HCT116 (cell line): ENCODE results near the gene MRPL18. TPM values are rescaled to one million over a fixed set of nuclear protein-coding genes. Genes with fewer than 3 reads are reported as not detected.
"Not testable (repeated sequence)": the region's sequence is repeated elsewhere in the genome, so short reads cannot be mapped to it uniquely, and the experiment has no call there.

Source experiments
- ATAC-seq: fragments of 200-7000 bp; cut with Tn5 transposase; 2 replicates; pipeline ENCODE4 v1.9.1; 2020; ENCODE audit warnings: mild to moderate bottlenecking, moderate library complexity
- BruUV-seq: library from RNA; stranded (reverse); fragments of 400-500 nt; replicated peaks from 2 replicates; lab custom pipeline; 2021; lab: Mats Ljungman, UMichigan
- CTCF ChIA-PET: fragments of 300-600 bp; sonication (Branson Sonifier 250); formaldehyde crosslinking; loops from one replicate; lab custom pipeline; 2021; ENCODE audit warnings: antibody characterized with exemption; lab: Charles Lee
- POLR2A ChIA-PET: fragments of 300-600, 350-600 bp; sonication (Branson Sonifier 250); formaldehyde crosslinking; loops from one replicate; lab custom pipeline; 2021; ENCODE audit warnings: antibody characterized with exemption; lab: Charles Lee
- RAD21 ChIA-PET, 2 experiments: fragments of 300-600 bp; sonication (Branson Sonifier 250); formaldehyde crosslinking; loops; one replicate each; lab custom pipeline; 2023; ENCODE audit warnings: low total read pairs in 2 of 2; ENCODE audit not compliant: uncharacterized antibody in 2 of 2, unreplicated experiment in 2 of 2, low non-redundant PET in 1 of 2; lab: Charles Lee
- DNase-seq: peaks from one replicate; pipeline ENCODE4 v3.0.0-alpha.2; 2010; ENCODE audit warnings: low read depth, low spot score
- H2AFZ ChIP-seq: fragments of 200-600 bp; shearing (Covaris generic), sonication (generic); 2 replicates; pipeline ENCODE4 v1.6.1; 2017; ENCODE audit warnings: low read depth, mixed run types, mixed read lengths, antibody characterized with exemption, low read length; ENCODE audit not compliant: poor library complexity, severe bottlenecking
- H3K27ac ChIP-seq: 2 replicates; pipeline ENCODE4 v1.5.1; 2012; ENCODE audit warnings: low read depth, low read length
- H3K27me3 ChIP-seq: fragments of 200-600 bp; sonication (generic); 2 replicates; pipeline ENCODE4 v1.6.1; 2016; ENCODE audit warnings: mixed run types, low read length, mixed read lengths; ENCODE audit not compliant: insufficient read depth
- H3K36me3 ChIP-seq, 2 experiments: fragments of 200-500 bp in 1 of 2; fragments of 200-600 bp in 1 of 2; sonication (Bioruptor generic) in 1 of 2; sonication (generic) in 1 of 2; 2 replicates each; pipeline versions ENCODE4 v1.5.1 to v1.6.1; 2014 to 2016; ENCODE audit warnings: low read length in 2 of 2, inconsistent platforms in 1 of 2, mixed read lengths in 1 of 2, mixed run types in 1 of 2; ENCODE audit not compliant: insufficient read depth in 2 of 2, control insufficient read depth in 1 of 2
- H3K4me1 ChIP-seq, 2 experiments: fragments of 200-600 bp in 1 of 2; sonication (generic) in 1 of 2; 2 replicates each; pipeline versions ENCODE4 v1.5.1 to v1.6.1; 2012 to 2017; ENCODE audit warnings: low read length in 2 of 2, inconsistent platforms in 1 of 2, mild to moderate bottlenecking in 1 of 2, mixed read lengths in 1 of 2, mixed run types in 1 of 2, moderate library complexity in 1 of 2; ENCODE audit not compliant: insufficient read depth in 2 of 2, control insufficient read depth in 1 of 2
- H3K4me2 ChIP-seq: fragments of 200-600 bp; sonication (generic); 2 replicates; pipeline ENCODE4 v1.6.1; 2017; ENCODE audit warnings: mixed run types, low read length, mixed read lengths
- H3K4me3 ChIP-seq, 2 experiments: fragments of 200-600 bp in 1 of 2; sonication (generic) in 1 of 2; replicated peaks in 1 of 2; 2 replicates each; pipeline ENCODE4 v1.5.1; 2011 to 2016; ENCODE audit warnings: low read length in 2 of 2, control low read depth in 1 of 2, low read depth in 1 of 2, mild to moderate bottlenecking in 1 of 2, mixed read lengths in 1 of 2, mixed run types in 1 of 2
- H3K79me2 ChIP-seq: fragments of 200-600 bp; sonication (generic); 2 replicates; pipeline ENCODE4 v1.6.1; 2017; ENCODE audit warnings: mild to moderate bottlenecking, mixed run types, low read length, moderate library complexity, mixed read lengths; ENCODE audit not compliant: insufficient read depth
- H3K9ac ChIP-seq: fragments of 200-600 bp; sonication (generic); 2 replicates; pipeline ENCODE4 v1.6.1; 2016; ENCODE audit warnings: low read length, mixed read lengths
- H3K9me2 ChIP-seq: fragments of 200-600 bp; sonication (generic), shearing (Covaris generic); 2 replicates; pipeline ENCODE4 v1.6.1; 2017; ENCODE audit warnings: mixed run types, mild to moderate bottlenecking, moderate library complexity; ENCODE audit not compliant: insufficient read depth
- H3K9me3 ChIP-seq, 2 experiments: fragments of 200-500 bp in 1 of 2; fragments of 200-600 bp in 1 of 2; sonication (Bioruptor generic) in 1 of 2; sonication (generic) in 1 of 2; 2 replicates each; pipeline ENCODE4 v1.6.1; 2014 to 2017; ENCODE audit warnings: low read length in 2 of 2, mixed read lengths in 2 of 2, inconsistent platforms in 1 of 2, low read depth in 1 of 2, mild to moderate bottlenecking in 1 of 2, mixed run types in 1 of 2, moderate library complexity in 1 of 2; ENCODE audit not compliant: control insufficient read depth in 1 of 2, insufficient read depth in 1 of 2
- H4K20me1 ChIP-seq: fragments of 200-600 bp; sonication (generic), shearing (Covaris generic); 2 replicates; pipeline ENCODE4 v1.6.1; 2017; ENCODE audit warnings: mixed run types, mild to moderate bottlenecking, moderate library complexity; ENCODE audit not compliant: insufficient read depth
- ATF3 ChIP-seq: IDR thresholded peaks from 2 replicates; pipeline ENCODE4 v1.6.1; 2012
- CBX3 ChIP-seq: IDR thresholded peaks from 2 replicates; pipeline ENCODE4 v1.6.1; 2012; ENCODE audit warnings: low read depth
- CEBPB ChIP-seq: IDR thresholded peaks from 2 replicates; pipeline ENCODE4 v1.6.1; 2012; ENCODE audit warnings: low read depth
- ELF1 ChIP-seq: IDR thresholded peaks from 2 replicates; pipeline ENCODE4 v1.6.1; 2012; ENCODE audit warnings: low read depth, borderline replicate concordance
- EZH2phosphoT487 ChIP-seq: fragments of 200-600 bp; IDR thresholded peaks from 2 replicates; pipeline ENCODE4 v1.6.1; 2018; ENCODE audit warnings: antibody characterized with exemption, borderline replicate concordance
- ZBTB33 ChIP-seq: IDR thresholded peaks from 2 replicates; pipeline ENCODE4 v1.6.1; 2011; ENCODE audit warnings: mild to moderate bottlenecking, low read length, moderate library complexity; ENCODE audit not compliant: insufficient replicate concordance; ENCODE audit errors: extremely low read depth
- ZFX ChIP-seq: fragments of 450-650 bp; IDR thresholded peaks from 2 replicates; pipeline ENCODE4 v1.6.1; 2017
- ZNF274 ChIP-seq: fragments of 200-500 bp; sonication (Bioruptor generic); IDR thresholded peaks from 2 replicates; pipeline ENCODE4 v1.6.1; 2014; ENCODE audit warnings: mild to moderate bottlenecking, low read depth, low read length, inconsistent platforms
- intact Hi-C: fragments of 100-400 bp; cut with micrococcal nuclease; formaldehyde crosslinking; loops from 2 replicates; pipeline ENCODE4 v1.10.0; 2022
- total RNA-seq: library from RNA; stranded (reverse); gene quantifications from one replicate; pipeline ENCODE4 v1.2.1, GENCODE V29; 2021; ENCODE audit not compliant: unreplicated experiment

The MRPL18 gene
- total RNA-seq, 1 experiment from 2014 or later = 106 TPM

- Histone ChIP-seq H3K4me1 (no peaks in the 10 kb centered on the region), H3K36me3 (peaks cover 66 to 88% of the 10 kb centered on the region in 2 experiments), H3K27me3 (no peaks in the 10 kb centered on the region), H3K4me3 (no peak overlapping the region), H3K9me2 (no peaks in the 10 kb centered on the region), H4K20me1 (peaks cover 30% of the 10 kb centered on the region), H3K9me3 (no peaks in the 10 kb centered on the region), H3K9ac (no peak overlapping the region), H3K4me2 (no peak overlapping the region), H3K27ac (no peak overlapping the region), H3K79me2 (peaks cover 98% of the 10 kb centered on the region), H2AFZ (no peak overlapping the region)
- CTCF ChIA-PET = no interaction called here
- POLR2A ChIA-PET = no interaction called here
- ATAC-seq (no peak), DNase-seq (no peak)
- intact Hi-C loops = no loop called here
- RAD21 ChIA-PET = no interaction called here
- BruUV-seq = no TSS peak
- TF ChIP-seq ZBTB33 (no peak), ATF3 (no peak), EZH2phosphoT487 (no peak), CEBPB (no peak), ELF1 (no peak), ZFX (no peak)
Measured at GRCh38 chr6:159745081-159745480, 45.2 kb upstream of the MRPL18 start.

GRCh38 chr6:159746759-159747158 is 43.5 kb upstream of the MRPL18 start:
- no peaks in the 10 kb centered on the region for H3K9me2 ChIP-seq
- no peak overlapping the region for H3K9ac ChIP-seq
- ChIA-PET CTCF (no interaction called here), RAD21 (no interaction called here), POLR2A (no interaction called here)
- ATAC-seq (no peak), DNase-seq (no peak)
- intact Hi-C loops = no loop called here
- H3K4me1 ChIP-seq = no peaks in the 10 kb centered on the region
- no peak overlapping the region for H3K4me3 ChIP-seq
- H2AFZ ChIP-seq = no peak overlapping the region
- H3K9me3 ChIP-seq = no peaks in the 10 kb centered on the region
- BruUV-seq = no TSS peak
- no peaks in the 10 kb centered on the region for H3K27me3 ChIP-seq
- peaks cover 98% of the 10 kb centered on the region for H3K79me2 ChIP-seq
- H3K4me2 ChIP-seq = no peak overlapping the region
- no peak overlapping the region for H3K27ac ChIP-seq
- no peak for TF ChIP-seq ATF3
- no peak for TF ChIP-seq ZFX
- no peak for TF ChIP-seq ZNF274
- no peak for TF ChIP-seq CBX3
- H3K36me3 ChIP-seq = peaks cover 67 to 85% of the 10 kb centered on the region in 2 experiments
- peaks cover 30% of the 10 kb centered on the region for H4K20me1 ChIP-seq

GRCh38 chr6:159748127-159748526 is 42.1 kb upstream of the MRPL18 start:
- H3K9me2 ChIP-seq, CTCF ChIA-PET, POLR2A ChIA-PET, DNase-seq, H3K4me2 ChIP-seq, H2AFZ ChIP-seq, RAD21 ChIA-PET, intact Hi-C loops, H3K27me3 ChIP-seq, H3K4me1 ChIP-seq, H3K9ac ChIP-seq, BruUV-seq, H3K27ac ChIP-seq, H3K9me3 ChIP-seq, H3K4me3 ChIP-seq, ATAC-seq: not testable (repeated sequence)
- Histone ChIP-seq H3K79me2 (peaks cover 98% of the 10 kb centered on the region), H3K36me3 (peaks cover 68 to 83% of the 10 kb centered on the region in 2 experiments), H4K20me1 (peaks cover 30% of the 10 kb centered on the region)
